Activated naive CD4-positive, alpha-beta T cell treated with Interleukin-2 at 50 U/mL for 16 hours (primary cell): Measurements from ENCODE around the gene FAM120B.

Experiments
- DNase-seq: peaks from one replicate; pipeline ENCODE4 v3.0.0-alpha.2; 2020

Gene FAM120B

DNA sequence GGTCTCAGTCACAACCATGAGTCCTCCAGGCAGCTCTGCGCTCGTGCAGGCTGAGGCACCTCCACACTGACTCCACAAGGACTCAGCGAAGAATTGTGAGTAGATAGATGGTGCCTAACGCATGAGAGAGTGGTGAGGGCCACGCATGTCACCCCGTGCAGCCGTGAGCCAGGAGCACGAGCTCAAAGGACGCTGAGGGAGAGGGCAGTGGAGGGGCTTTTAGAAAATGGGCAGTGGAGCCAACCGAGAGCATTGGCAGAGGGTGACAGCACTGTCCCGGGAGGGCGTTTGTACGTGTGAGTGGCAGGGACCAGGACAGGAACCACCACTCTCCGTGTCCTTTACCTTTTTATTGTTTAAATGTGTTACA, 141.0 kb downstream of the FAM120B start:
- no peak for DNase-seq

- no peak for DNase-seq
Observed at GRCh38 chr6:170448317-170448716, 141.8 kb downstream of the FAM120B start.

DNA sequence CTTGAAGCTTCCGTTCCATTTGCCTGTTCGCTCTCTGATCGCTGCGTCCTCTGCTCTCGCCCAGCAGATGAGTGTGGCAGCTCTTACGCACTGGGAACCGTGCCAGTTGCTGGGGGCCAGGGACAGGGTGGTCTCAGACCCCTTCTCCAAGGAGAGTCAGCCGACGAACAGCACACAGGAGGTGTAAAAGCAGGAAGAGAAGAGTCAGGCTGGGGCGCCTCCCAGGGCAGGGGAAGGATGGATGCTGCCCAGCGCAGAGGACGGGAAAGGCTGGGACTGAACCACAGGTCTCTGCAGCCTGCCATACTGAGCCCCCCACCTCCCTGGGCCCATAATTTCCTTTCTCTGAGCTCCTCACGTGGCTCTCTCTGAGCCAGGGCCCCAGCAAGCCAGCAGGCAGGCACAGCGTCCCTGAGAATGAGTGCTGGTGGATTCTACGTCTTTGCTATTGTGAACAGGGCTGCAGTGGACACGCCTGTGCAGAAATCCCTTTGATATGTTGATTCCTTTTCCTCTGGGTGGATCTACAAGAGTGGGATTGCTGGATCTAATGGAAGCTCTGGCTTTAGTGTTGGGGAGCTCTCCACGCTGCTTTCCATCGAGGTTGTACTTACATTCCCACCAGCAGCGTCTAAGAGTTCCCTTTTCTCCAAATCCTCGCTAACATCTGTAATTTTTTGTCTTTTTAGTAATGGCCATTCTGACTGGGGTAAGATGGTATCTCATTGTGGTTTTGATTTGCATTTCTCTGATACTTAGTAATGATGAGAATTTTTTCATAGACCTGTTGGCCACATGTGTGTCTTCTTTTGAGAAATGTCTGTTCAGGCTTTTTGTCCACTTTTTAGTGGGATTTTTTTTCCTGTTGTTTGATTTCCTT, 142.4 kb downstream of the FAM120B start:
- no peak for DNase-seq

DNA sequence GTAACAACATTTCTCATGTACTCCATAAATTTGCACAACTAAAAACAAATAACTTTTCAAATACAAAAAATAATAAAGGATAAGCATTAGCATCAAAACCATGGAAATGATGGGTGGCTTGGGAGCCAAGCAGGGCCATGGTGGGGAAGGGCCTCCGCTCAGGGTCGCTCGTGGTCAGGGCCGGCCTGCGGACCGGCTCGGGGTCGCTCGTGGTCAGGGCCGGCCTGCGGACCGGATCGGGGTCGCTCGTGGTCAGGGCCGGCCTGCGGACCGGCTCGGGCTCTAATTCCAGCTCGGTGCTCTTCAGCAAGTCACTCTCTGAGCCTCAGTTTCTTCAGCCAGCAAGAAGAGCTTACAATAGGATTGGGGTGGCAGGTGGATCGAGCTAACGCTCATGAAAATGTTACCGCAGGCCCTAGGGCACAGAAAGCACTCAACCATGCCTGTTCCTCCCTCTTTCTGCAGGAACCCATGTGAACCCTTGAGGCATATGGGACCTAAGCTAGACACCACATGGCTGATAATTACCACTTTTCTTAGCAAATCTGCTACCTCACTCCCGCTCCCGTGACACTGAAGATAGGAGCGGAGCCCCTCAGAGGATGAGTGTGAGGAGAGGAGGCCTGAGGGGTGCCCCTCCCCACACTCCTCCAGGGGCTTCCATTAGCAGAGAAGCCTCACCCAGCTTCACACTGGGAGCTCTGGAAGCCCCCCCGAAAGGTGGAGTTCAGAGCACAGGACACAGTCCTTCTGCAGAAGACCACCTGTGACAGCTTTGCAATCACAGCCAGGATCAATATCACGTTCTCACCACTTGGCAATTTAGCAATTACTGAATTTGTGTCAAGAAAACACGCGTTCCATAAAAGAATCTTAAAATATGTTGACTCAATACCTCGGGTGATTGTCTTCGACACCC, 143.5 kb downstream of the FAM120B start:
- no peak for DNase-seq

DNA sequence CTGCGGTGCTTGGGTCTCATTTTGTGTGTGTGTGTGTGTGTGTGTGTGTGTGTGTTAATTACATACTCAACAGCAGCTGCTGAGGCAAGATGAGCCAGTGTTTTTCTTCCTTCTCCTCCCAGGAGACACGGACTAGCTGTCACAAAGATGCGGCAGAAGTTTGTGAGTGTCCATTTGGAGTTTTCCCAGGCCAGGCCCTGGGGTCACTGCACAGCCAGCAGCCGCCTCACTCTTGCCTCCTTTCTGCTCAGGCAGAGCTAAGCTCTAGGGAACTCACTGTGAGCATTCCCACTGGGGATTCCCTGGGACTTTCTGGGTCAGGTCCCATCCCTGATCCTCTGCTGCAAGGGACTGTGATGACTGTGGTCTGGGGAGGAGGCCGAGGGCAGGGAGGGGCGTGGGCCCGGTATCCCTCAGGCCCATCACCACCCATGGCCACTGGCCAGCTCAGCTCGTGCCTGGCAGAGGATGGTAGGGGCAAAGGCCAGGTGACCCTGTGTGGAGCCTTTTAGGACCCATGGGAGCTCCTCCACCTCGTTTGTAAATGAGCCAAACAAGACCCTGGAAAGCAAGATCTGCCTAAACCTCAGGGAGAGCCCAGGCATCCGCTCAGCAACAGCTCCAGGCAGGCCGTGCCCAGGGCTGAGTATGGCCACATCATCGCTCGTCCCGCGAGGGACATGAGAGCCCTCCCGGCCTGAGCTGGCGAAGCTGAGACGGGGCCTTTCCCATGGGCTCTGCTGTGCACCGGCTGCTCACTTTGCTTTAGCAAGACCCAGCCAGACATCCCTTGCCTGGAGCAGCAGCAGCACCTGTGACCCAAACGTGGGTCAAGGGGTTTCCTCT, 144.6 kb downstream of the FAM120B start:
- DNase-seq = no peak

- DNase-seq = no peak
Observed at GRCh38 chr6:170451762-170452651, 145.4 kb downstream of the FAM120B start.

DNA sequence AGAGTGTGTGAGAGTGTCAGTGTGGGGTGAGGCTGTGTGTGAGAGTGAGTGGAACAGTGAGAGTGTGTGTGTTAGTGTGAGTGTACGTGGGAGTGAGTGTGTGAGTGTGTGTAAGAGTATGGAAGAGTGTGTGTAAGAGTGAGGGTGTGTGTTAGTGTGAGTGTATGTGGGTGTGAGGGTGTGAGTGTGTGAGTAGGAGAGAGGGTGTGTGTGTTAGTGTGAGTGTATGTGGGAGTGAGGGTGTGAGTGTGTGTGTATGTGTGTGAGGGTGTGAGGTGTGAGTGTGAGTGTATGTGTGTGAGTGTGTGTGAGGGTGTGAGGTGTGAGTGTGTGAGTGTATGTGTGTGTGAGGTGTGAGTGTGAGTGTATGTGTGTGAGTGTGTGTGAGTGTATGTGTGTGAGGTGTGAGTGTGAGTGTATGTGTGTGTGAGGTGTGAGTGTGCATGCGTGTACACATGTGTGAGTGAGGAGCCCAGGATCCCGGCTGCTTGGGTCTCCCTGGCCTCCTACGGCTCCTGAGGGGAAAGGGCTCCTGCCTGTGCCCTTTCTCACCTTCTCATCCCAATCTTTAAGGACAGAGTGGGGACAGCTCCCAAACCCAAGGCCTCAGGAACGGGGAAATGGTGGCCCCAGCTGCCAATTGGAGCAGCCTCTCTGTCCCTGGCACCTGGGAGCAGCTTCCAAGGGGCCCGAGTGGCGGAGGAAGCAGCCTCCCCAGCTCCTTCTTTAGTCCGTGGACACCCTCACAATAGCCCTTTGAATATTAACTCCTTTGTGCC, 146.4 kb downstream of the FAM120B start:
- DNase-seq = no peak

DNA sequence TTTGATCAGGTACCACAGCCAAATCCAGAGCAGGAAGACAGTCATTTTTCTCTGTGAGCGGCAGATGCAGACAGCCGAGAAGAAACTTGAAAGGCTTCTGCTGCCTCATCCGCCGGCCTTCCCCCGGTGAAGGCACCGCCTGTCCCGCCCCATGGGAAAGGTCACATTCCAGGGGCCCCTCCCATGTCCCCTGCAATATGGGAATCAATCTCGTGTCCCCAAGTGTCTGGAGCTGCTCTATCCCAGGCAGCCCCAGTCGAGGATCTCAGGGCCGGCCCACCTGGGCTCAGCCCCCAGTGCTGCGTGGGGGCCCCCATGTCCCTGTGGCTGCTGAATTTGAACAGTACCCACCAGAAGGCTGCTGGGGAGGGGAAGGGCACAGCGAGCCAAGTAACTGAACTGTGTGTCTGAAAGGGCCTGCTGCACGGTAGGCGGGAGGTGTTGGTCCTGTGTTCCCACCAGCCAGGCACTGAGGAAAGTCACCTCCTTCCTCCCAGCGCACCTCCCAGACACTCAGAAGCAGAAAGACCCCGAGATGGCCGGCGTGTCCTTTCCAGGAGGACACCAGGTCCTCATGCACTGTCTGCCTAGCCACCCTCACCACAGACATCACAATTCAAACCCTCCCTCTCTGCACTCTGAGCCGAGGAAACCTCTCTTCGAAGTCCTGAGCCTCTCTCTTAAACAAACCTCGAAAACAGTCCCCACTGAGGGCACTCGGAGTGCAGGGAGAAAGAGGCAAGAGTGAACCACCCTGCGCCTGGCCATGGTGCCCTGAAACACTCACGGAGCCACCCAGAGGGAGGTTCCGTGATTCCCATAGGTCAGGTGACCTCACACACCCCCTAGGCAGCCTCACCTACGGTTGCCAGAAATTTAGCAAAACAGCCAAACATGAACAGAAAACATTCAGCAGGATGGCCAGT, 147.3 kb downstream of the FAM120B start:
- DNase-seq = no peak

GRCh38 chr6:170454512-170455285, 148.1 kb downstream of the FAM120B start:
- DNase-seq = no peak

DNA sequence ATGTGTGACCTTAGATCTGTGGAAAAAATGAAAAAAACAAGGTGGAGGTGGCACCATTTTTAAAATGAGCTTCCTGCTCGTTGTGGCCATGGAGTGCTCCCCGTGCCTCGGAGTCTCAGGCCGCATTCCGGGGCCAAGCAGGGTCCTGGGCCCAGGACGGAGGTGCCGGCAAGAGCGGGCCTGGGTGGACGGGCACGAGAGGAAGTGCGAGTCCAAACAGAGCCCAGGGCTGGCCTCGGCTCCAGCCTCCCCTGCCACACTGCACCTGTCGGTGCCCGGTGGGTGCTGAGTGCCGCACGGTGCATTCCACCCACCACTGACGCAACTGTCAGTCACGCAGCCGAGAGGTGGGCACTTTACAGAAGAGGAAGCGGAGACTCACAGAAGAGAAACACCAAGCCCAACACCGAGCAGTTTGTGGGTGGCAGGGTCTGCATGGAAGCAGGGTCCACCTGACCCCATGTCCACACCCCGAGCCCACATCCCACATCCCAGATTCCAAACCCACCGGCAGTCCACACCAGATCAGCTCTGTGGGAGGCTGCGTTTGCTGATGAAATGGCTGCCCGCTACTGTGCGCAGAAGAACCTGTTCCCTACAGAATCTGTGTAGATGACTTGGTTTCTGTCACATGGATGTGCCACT, 148.9 kb downstream of the FAM120B start:
- DNase-seq = no peak

GRCh38 chr6:170456334-170456733, 149.8 kb downstream of the FAM120B start:
- no peak for DNase-seq
